Measurements from ENCODE around the gene CLCA1. TPM values are rescaled to one million over a fixed set of nuclear protein-coding genes. Genes with fewer than 3 reads are reported as not detected.

Gene CLCA1
- total RNA-seq, 1 experiment from 2014 or later: 0.12 TPM

GRCh38 chr1:86546787-86547221 lies 78.1 kb downstream of the CLCA1 start, which contains the start of gene CLCA4:
Gene CLCA4 (plus strand): TSS chr1:86547078. CDS start chr1:86547120, 42 bp downstream.
- no peaks in the 10 kb centered on the region for H3K27me3 ChIP-seq (ENCODE audit: insufficient read depth, low read length)

GRCh38 chr1:86548839-86549238 lies 80.1 kb downstream of the CLCA1 start:
- ChIA-PET POLR2A (no interaction called here), RAD21 (ENCODE audit: low non-redundant PET in 1 of 2, low total read pairs in 2 of 2, uncharacterized antibody in 2 of 2, unreplicated experiment in 2 of 2) (no interaction called here)
- TF ChIP-seq ZBTB33 (IDR thresholded peaks at IDR 0.05; ENCODE audit: extremely low read depth, insufficient replicate concordance, low read length) (no peak), EGR1 (IDR thresholded peaks at IDR 0.05; ENCODE audit: low read depth) (no peak), REST (IDR thresholded peaks at IDR 0.05; ENCODE audit: low read depth) (no peak), TCF7L2 (IDR thresholded peaks at IDR 0.05; ENCODE audit: borderline replicate concordance, extremely low read depth, insufficient read depth, insufficient read length) (no peak), MAX (IDR thresholded peaks at IDR 0.05) (no peak), ELF1 (IDR thresholded peaks at IDR 0.05; ENCODE audit: borderline replicate concordance, low read depth) (no peak), ATF3 (IDR thresholded peaks at IDR 0.05) (no peak), SP1 (IDR thresholded peaks at IDR 0.05; ENCODE audit: low read depth) (no peak), EZH2phosphoT487 (IDR thresholded peaks at IDR 0.05; ENCODE audit: borderline replicate concordance) (no peak), SIN3A (IDR thresholded peaks at IDR 0.05; ENCODE audit: low read depth) (no peak), ZNF274 (IDR thresholded peaks at IDR 0.05; ENCODE audit: low read depth, low read length) (no peak), FOSL1 (IDR thresholded peaks at IDR 0.05; ENCODE audit: low read depth) (no peak)

More at GRCh38 chr1:86546787-86547221, 78.1 kb downstream of the CLCA1 start, which contains the start of gene CLCA4:
- RAD21 ChIA-PET (ENCODE audit: low non-redundant PET in 1 of 2, low total read pairs in 2 of 2, uncharacterized antibody in 2 of 2, unreplicated experiment in 2 of 2): no interaction called here
- Histone ChIP-seq H3K79me2 (ENCODE audit: insufficient read depth, low read length) (no peaks in the 10 kb centered on the region), H4K20me1 (ENCODE audit: insufficient read depth) (no peaks in the 10 kb centered on the region), H3K4me2 (ENCODE audit: low read length) (no peak within 1 kb of the TSS), H3K9me3 (ENCODE audit: control insufficient read depth in 1 of 2, insufficient read depth in 1 of 2, low read depth in 1 of 2, low read length in 2 of 2) (no peaks in the 10 kb centered on the region), H3K4me1 (ENCODE audit: control insufficient read depth in 1 of 2, insufficient read depth in 2 of 2, low read length in 2 of 2) (0 out of 4 replicates have a peak, but pooled peaks cover 0 to 3% of the 10 kb centered on the region in 2 experiments), H3K9ac (ENCODE audit: low read length) (no peak within 1 kb of the TSS), H3K36me3 (ENCODE audit: control insufficient read depth in 1 of 2, insufficient read depth in 2 of 2, low read length in 2 of 2) (no peaks in the 10 kb centered on the region), H3K4me3 (replicated peaks in 1 of 2; ENCODE audit: low read depth in 1 of 2, low read length in 2 of 2) (no peak within 1 kb of the TSS), H2AFZ (ENCODE audit: low read depth, low read length, poor library complexity, severe bottlenecking) (no peak within 1 kb of the TSS), H3K27ac (ENCODE audit: low read depth, low read length) (no peak within 1 kb of the TSS), H3K9me2 (ENCODE audit: insufficient read depth) (no peaks in the 10 kb centered on the region)
- CTCF ChIA-PET: no interaction called here
- ATAC-seq: no peak
- no TSS peak for BruUV-seq (replicated peaks)
- POLR2A ChIA-PET: no interaction called here
- TF ChIP-seq TCF7L2 (IDR thresholded peaks at IDR 0.05; ENCODE audit: borderline replicate concordance, extremely low read depth, insufficient read depth, insufficient read length): no peak
- no peak for TF ChIP-seq POLR2AphosphoS5 (IDR thresholded peaks at IDR 0.05; ENCODE audit: low read depth, low read length)
- TF ChIP-seq JUND (IDR thresholded peaks at IDR 0.05): no peak
- TF ChIP-seq POLR2A (IDR thresholded peaks at IDR 0.05; ENCODE audit: borderline replicate concordance, extremely low read depth, insufficient read depth, insufficient read length): no peak
- no peak for TF ChIP-seq ZFX (IDR thresholded peaks at IDR 0.05)
- TF ChIP-seq EGR1 (IDR thresholded peaks at IDR 0.05; ENCODE audit: low read depth): no peak
- no peak for TF ChIP-seq CEBPB (IDR thresholded peaks at IDR 0.05; ENCODE audit: low read depth)
- TF ChIP-seq ZNF274 (IDR thresholded peaks at IDR 0.05; ENCODE audit: low read depth, low read length): no peak
- no peak for TF ChIP-seq RAD21 (IDR thresholded peaks at IDR 0.05; ENCODE audit: low read depth)
- intact Hi-C loops (cut with micrococcal nuclease): no loop called here
- no peak for DNase-seq (ENCODE audit: low read depth, low spot score)

More at GRCh38 chr1:86548839-86549238, 80.1 kb downstream of the CLCA1 start:
- no peaks in the 10 kb centered on the region for H3K9me3 ChIP-seq (ENCODE audit: control insufficient read depth in 1 of 2, insufficient read depth in 1 of 2, low read depth in 1 of 2, low read length in 2 of 2)
- no peaks in the 10 kb centered on the region for H3K9me2 ChIP-seq (ENCODE audit: insufficient read depth)
- CTCF ChIA-PET: no interaction called here
- no peaks in the 10 kb centered on the region for H4K20me1 ChIP-seq (ENCODE audit: insufficient read depth)
- DNase-seq (ENCODE audit: low read depth, low spot score) (no peak), ATAC-seq (no peak)
- H3K27ac ChIP-seq (ENCODE audit: low read depth, low read length): no peak overlapping the region
- H3K36me3 ChIP-seq (ENCODE audit: control insufficient read depth in 1 of 2, insufficient read depth in 2 of 2, low read length in 2 of 2): no peaks in the 10 kb centered on the region
- no peaks in the 10 kb centered on the region for H3K27me3 ChIP-seq (ENCODE audit: insufficient read depth, low read length)
- no TSS peak for BruUV-seq (replicated peaks)
- H3K4me2 ChIP-seq (ENCODE audit: low read length): no peak overlapping the region
- no peaks in the 10 kb centered on the region for H3K4me1 ChIP-seq (ENCODE audit: control insufficient read depth in 1 of 2, insufficient read depth in 2 of 2, low read length in 2 of 2)
- H3K79me2 ChIP-seq (ENCODE audit: insufficient read depth, low read length): no peaks in the 10 kb centered on the region
- intact Hi-C loops (cut with micrococcal nuclease): no loop called here
- no peak overlapping the region for H3K4me3 ChIP-seq (replicated peaks in 1 of 2; ENCODE audit: low read depth in 1 of 2, low read length in 2 of 2)
- H3K9ac ChIP-seq (ENCODE audit: low read length): no peak overlapping the region
- no peak overlapping the region for H2AFZ ChIP-seq (ENCODE audit: low read depth, low read length, poor library complexity, severe bottlenecking)
